ENCODE data around the gene ARHGAP25.

DNA sequence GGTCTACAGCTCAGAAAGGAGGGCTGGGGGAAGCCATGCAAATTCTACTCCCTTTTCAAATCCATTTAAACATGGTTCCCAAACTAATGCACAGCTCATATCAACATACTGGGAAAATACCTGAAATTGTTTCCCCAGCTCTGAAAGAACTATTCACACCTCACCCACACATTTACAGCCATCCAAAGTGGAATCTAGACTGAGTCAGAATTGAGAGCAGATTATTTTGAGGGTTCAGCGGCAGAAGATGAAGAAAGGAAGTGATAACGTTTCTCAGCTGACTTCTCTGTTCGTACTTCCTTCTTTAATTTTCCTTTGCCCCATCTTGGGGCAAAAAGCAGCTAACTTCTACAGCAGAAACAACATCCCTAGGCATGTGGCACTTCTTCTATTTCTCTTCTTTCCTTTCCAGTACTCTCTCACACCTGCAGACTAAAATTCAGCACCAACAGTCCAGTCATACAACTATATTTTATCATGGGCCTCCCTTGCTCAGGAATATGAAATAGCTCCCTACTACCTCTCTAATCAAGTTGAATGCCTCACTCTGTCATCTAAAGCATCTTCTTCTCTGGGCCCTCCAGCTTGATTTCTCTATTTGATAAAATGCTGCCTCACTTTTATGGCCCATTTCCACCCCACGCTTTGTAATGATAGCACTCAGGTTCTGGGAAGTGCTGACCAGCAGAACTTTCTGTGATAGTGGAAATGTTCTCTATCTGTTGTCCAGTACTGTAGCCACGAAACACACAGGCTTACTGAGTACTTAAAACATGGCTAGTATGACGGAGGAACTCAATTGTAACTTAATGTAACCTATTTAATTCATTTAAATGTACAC, 35.9 kb downstream of the ARHGAP25 start:
- TF ChIP-seq, protein P1, sequence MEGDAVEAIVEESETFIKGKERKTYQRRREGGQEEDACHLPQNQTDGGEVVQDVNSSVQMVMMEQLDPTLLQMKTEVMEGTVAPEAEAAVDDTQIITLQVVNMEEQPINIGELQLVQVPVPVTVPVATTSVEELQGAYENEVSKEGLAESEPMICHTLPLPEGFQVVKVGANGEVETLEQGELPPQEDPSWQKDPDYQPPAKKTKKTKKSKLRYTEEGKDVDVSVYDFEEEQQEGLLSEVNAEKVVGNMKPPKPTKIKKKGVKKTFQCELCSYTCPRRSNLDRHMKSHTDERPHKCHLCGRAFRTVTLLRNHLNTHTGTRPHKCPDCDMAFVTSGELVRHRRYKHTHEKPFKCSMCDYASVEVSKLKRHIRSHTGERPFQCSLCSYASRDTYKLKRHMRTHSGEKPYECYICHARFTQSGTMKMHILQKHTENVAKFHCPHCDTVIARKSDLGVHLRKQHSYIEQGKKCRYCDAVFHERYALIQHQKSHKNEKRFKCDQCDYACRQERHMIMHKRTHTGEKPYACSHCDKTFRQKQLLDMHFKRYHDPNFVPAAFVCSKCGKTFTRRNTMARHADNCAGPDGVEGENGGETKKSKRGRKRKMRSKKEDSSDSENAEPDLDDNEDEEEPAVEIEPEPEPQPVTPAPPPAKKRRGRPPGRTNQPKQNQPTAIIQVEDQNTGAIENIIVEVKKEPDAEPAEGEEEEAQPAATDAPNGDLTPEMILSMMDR (IDR thresholded peaks at IDR 0.05) = no peak
- no peak for TF ChIP-seq EZH2 (IDR thresholded peaks at IDR 0.05)
